IPS DF 6.9 (cell line): ENCODE measurements around the gene AFTPH.
A peak's percentile ranks its signal among the peaks of the same experiment; 100 is the strongest.
"Not testable (repeated sequence)": the region's sequence is repeated elsewhere in the genome, so short reads cannot be mapped to it uniquely, and the experiment has no call there.

Experiments used
- DNase-seq: peaks from one replicate; pipeline ENCODE4 v3.0.0-alpha.2; 2013; ENCODE audit warnings: low read depth, low spot score
- H3K27ac ChIP-seq: one replicate; pipeline ENCODE4 v1.5.1; 2013; ENCODE audit warnings: low read length, control low read depth
- H3K27me3 ChIP-seq: 2 replicates; pipeline ENCODE4 v1.6.1; 2013; ENCODE audit warnings: mild to moderate bottlenecking, low read length; ENCODE audit not compliant: control insufficient read depth, insufficient read depth
- H3K36me3 ChIP-seq: 2 replicates; pipeline ENCODE4 v1.6.1; 2013; ENCODE audit warnings: low read length; ENCODE audit not compliant: control insufficient read depth, insufficient read depth
- H3K4me1 ChIP-seq: 2 replicates; pipeline ENCODE4 v1.6.1; 2013; ENCODE audit warnings: low read length; ENCODE audit not compliant: control insufficient read depth, insufficient read depth
- H3K4me3 ChIP-seq: 2 replicates; pipeline ENCODE4 v1.5.1; 2013; ENCODE audit warnings: mild to moderate bottlenecking, low read length
- H3K9me3 ChIP-seq: 2 replicates; pipeline ENCODE4 v1.6.1; 2013; ENCODE audit warnings: low read length, inconsistent platforms; ENCODE audit not compliant: control insufficient read depth, insufficient read depth
- WGBS: extraction: QIAGEN DNeasy Blood & Tissue Kit; methylation state at CpG from one replicate; pipeline ENCODE4 v1.1.7; 2013; ENCODE audit warnings: mixed read lengths, missing lambda C conversion rate; ENCODE audit not compliant: insufficient read length, insufficient coverage; 5-methylcytosine and 5-hydroxymethylcytosine counted together

Gene AFTPH

DNA sequence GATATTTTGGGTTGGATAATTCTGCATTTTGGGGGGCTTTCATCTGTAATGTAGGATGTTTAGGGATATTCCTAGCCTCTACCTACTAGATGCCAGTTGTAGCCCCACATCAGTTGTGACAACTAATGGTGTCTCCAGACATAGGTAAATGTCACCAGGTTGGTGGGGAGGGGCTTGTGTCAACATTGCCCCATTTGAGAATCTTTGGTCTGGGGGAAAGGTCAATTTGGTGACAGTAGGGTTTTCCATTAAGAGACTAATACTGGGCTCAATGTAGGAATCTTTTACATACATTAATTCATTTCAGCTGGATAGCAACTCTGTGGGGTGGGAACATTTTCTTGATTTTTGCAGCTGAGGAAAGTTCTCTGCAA lies 6.6 kb upstream of the AFTPH start:
- H3K36me3 ChIP-seq, result no peaks in the 10 kb centered on the region
- H3K27me3 ChIP-seq, result no peaks in the 10 kb centered on the region
- no peaks in the 10 kb centered on the region for H3K9me3 ChIP-seq
- no peak overlapping the region for H3K27ac ChIP-seq
- H3K4me1 ChIP-seq, result no peaks in the 10 kb centered on the region
- no peak overlapping the region for H3K4me3 ChIP-seq
- no peak for DNase-seq

- DNase-seq, result no peak
- no peaks in the 10 kb centered on the region for H3K36me3 ChIP-seq
- H3K4me3 ChIP-seq, result no peak overlapping the region; the same call in 1 of the 2 replicates
- H3K4me1 ChIP-seq, result no peaks in the 10 kb centered on the region
- no peak overlapping the region for H3K27ac ChIP-seq
- no peaks in the 10 kb centered on the region for H3K9me3 ChIP-seq
- no peaks in the 10 kb centered on the region for H3K27me3 ChIP-seq
- WGBS, result no CpG with 5 or more reads among the region's 16 CpGs
Measured at GRCh38 chr2:64522843-64523428, 1.2 kb upstream of the AFTPH start.

DNA sequence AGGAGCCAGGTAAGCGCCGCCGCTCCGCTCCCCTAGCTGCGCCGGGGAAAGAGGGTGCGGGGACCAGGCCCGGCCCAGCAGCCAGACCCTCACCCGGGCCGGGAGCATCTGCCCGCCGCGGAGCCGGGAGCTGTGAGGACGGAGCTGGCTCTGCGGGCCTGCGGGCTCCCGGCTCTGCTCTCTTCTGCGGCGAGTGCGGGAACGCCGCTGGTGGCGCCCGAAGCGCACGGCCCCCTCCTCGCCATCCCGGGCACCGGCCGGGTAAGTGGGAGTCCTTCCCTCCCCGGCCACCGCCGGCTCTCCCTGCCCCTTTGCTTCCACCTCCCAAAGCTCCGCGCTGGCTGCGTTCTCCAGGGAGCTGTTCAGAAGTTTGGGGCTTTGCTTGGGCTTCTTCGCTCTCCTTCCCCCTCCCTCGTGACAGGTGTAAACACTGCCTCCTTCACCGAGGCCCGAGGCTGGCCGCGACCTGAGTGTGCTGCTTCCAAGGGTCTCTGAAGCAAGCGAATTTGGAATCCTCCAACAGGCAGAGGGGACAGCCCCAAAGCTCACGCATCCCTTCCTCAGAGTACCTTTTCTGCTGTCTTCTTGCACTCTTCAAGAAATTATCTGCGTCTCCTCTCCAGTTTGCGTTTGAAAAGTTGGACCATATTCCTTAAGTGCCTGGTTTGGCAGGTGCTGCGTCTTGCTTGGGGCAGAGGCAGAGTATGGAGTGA lies 632 bp downstream of the AFTPH start:
- peak overlapping the region; percentile 97 for H3K4me3 ChIP-seq
- DNase-seq, result no peak
- no peak overlapping the region for H3K27ac ChIP-seq
- H3K27me3 ChIP-seq, result no peaks in the 10 kb centered on the region
- WGBS, result no CpG with 5 or more reads among the region's 48 CpGs
- H3K9me3 ChIP-seq, result no peaks in the 10 kb centered on the region
- H3K36me3 ChIP-seq, result no peaks in the 10 kb centered on the region
- H3K4me1 ChIP-seq, result no peaks in the 10 kb centered on the region

DNA sequence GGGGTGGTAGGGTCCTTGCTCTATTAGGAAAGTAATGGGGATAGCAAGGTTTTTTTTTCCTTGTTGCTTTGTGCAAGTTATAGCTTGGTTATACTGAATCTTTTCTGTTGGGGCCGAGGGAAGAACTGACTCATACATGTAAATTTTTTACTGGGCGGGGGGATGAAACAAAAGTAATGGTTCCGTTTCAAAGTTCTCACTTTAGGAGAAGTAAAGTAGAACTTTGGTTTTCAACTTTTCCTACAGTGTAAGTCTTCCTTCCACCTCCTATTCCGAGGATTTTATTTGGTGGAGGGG lies 1.1 kb downstream of the AFTPH start:
- Histone ChIP-seq H3K36me3 (no peaks in the 10 kb centered on the region), H3K4me3 (peak overlapping the region; percentile 97; the same call in 1 of the 2 replicates), H3K27ac (no peak overlapping the region), H3K27me3 (no peaks in the 10 kb centered on the region), H3K4me1 (no peaks in the 10 kb centered on the region), H3K9me3 (no peaks in the 10 kb centered on the region)
- WGBS, result no CpG with 5 or more reads among the region's 4 CpGs
- DNase-seq, result no peak

DNA sequence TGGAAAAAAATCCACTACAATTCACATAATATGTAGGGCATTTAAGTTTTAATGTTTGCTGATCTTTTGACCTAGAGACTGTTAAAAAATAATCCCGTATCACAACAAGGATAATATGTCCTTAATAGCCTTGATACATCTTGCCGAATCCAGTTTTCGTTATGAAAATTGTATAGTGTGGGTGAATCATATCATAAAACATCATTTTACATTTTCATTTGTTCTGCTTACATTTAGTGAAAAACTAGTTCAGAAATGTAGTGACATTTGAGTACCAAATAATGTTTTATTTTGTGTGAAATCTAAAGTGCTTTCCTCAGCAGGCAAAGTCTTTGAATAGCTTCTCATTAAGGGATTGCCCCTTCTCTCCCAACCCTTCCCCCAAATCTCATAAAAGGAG lies 1.9 kb downstream of the AFTPH start:
- H3K27ac ChIP-seq, result no peak overlapping the region
- H3K4me3 ChIP-seq, result no peak overlapping the region
- no peaks in the 10 kb centered on the region for H3K9me3 ChIP-seq
- no CpG with 5 or more reads among the region's 3 CpGs for WGBS
- H3K36me3 ChIP-seq, result no peaks in the 10 kb centered on the region
- no peaks in the 10 kb centered on the region for H3K27me3 ChIP-seq
- no peak for DNase-seq
- H3K4me1 ChIP-seq, result no peaks in the 10 kb centered on the region

DNA sequence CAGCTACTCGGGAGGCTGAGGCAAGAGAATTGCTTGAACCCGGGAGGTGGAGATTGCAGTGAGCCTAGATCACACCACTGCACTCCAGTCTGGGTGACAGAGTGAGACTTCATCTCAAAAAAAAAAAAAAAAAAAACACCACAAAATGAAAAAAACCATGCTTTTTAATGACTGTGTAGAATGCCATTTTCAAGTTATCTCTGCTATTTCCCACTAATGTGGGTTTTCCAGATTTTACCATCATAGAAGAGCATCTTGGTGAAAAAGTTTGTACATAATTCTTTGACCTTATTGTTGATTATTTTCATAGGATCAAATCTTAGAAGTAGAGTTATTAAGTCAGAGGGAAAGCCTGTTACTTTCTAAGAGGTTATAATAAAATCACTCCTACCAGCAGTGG lies 6.8 kb downstream of the AFTPH start:
- H3K27me3 ChIP-seq, H3K4me3 ChIP-seq, H3K4me1 ChIP-seq, DNase-seq, H3K9me3 ChIP-seq, H3K36me3 ChIP-seq, H3K27ac ChIP-seq: not testable (repeated sequence)
- WGBS, result no CpG with 5 or more reads among the region's 2 CpGs

- DNase-seq, result no peak
- H3K4me3 ChIP-seq, result no peak overlapping the region
Measured at GRCh38 chr2:64532030-64532429, 7.9 kb downstream of the AFTPH start.

DNA sequence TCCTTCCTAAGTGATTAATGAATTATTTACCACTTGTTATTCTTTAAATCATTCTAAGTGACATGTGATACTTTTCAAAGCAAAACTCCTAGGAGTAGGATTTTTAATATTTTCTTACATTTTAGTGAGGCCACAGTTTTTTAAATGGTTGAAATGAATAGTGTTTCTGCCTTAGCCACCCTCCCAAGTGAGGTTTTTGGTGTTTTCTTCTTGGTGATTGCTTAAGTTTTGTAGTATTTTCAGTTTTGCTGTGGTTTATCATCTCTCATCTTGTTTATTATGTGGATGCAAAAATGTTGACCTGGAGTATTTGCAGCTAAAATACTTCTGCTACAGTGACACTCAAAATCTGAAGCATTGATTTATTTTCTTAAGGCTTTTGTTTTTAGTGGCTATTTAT lies 9.8 kb downstream of the AFTPH start:
- no peak for DNase-seq
- H3K27ac ChIP-seq, result no peak overlapping the region
- no peaks in the 10 kb centered on the region for H3K36me3 ChIP-seq
- no peaks in the 10 kb centered on the region for H3K27me3 ChIP-seq
- no peaks in the 10 kb centered on the region for H3K4me1 ChIP-seq
- H3K4me3 ChIP-seq, result no peak overlapping the region
- H3K9me3 ChIP-seq, result no peaks in the 10 kb centered on the region

More at GRCh38 chr2:64532030-64532429, 7.9 kb downstream of the AFTPH start:
- Histone ChIP-seq H3K4me1 (no peaks in the 10 kb centered on the region), H3K27me3 (no peaks in the 10 kb centered on the region), H3K9me3 (no peaks in the 10 kb centered on the region), H3K36me3 (no peaks in the 10 kb centered on the region), H3K27ac (no peak overlapping the region)

GRCh38 chr2:64534363-64534762 lies 10.2 kb downstream of the AFTPH start:
- Histone ChIP-seq H3K4me3 (no peak overlapping the region), H3K9me3 (no peaks in the 10 kb centered on the region), H3K4me1 (no peaks in the 10 kb centered on the region), H3K27ac (no peak overlapping the region), H3K27me3 (no peaks in the 10 kb centered on the region), H3K36me3 (no peaks in the 10 kb centered on the region)
- no CpG with 5 or more reads among the region's 3 CpGs for WGBS
- DNase-seq, result no peak

GRCh38 chr2:64535024-64535423 lies 10.9 kb downstream of the AFTPH start:
- H3K9me3 ChIP-seq, result no peaks in the 10 kb centered on the region
- WGBS, result no CpG with 5 or more reads among the region's 1 CpG
- no peaks in the 10 kb centered on the region for H3K4me1 ChIP-seq
- no peaks in the 10 kb centered on the region for H3K27me3 ChIP-seq
- no peak for DNase-seq
- no peak overlapping the region for H3K27ac ChIP-seq
- no peaks in the 10 kb centered on the region for H3K36me3 ChIP-seq
- H3K4me3 ChIP-seq, result no peak overlapping the region

DNA sequence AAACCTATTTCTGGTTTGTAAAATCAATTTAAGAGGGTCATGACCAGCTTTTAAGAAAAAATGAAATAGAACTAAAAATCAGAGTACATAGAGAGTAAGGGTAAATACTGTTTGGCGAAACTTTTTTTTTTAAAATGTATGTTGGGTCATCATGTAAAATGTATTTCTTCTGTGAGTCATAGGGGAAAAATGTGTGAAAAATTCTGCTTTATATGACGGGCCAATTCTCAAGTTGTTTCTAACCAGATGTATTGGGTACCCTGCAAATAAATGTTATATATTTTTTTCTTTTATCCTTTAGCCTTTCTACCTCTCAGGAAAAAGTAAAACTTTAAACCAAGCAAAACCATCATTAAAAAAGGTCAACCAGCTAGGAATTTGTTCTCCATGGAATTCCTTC lies 13.9 kb downstream of the AFTPH start:
- Histone ChIP-seq H3K9me3 (no peaks in the 10 kb centered on the region), H3K4me3 (no peak overlapping the region), H3K27ac (no peak overlapping the region), H3K36me3 (no peaks in the 10 kb centered on the region), H3K4me1 (no peaks in the 10 kb centered on the region), H3K27me3 (no peaks in the 10 kb centered on the region)
- no peak for DNase-seq
- no CpG with 5 or more reads among the region's 2 CpGs for WGBS
